Bronchial epithelial cell (primary cell): ENCODE data around the gene ACAA2. TPM values are rescaled to one million over a fixed set of nuclear protein-coding genes. Genes with fewer than 3 reads are reported as not detected.
A peak's percentile ranks its signal among the peaks of the same experiment; 100 is the strongest.

Source experiments
- DNase-seq: peaks from one replicate; pipeline ENCODE4 v3.0.0-alpha.2; 2010; ENCODE audit warnings: low read depth
- FAIRE-seq: peaks from 2 replicates; lab custom pipeline; 2011; peaks lifted over from hg19 to GRCh38; lab: Jason Lieb, UNC
- H3K27me3 ChIP-seq: 2 replicates; pipeline ENCODE4 v1.5.1; 2011; ENCODE audit warnings: low read length; ENCODE audit not compliant: control insufficient read depth, insufficient read depth
- H3K36me3 ChIP-seq: 2 replicates; pipeline ENCODE4 v1.5.1; 2011; ENCODE audit warnings: low read length; ENCODE audit not compliant: control insufficient read depth, insufficient read depth
- H3K4me3 ChIP-seq: 2 replicates; pipeline ENCODE4 v1.5.1; 2011; ENCODE audit warnings: mild to moderate bottlenecking, low read depth, low read length, control low read depth
- CTCF ChIP-seq: IDR thresholded peaks from 2 replicates; pipeline ENCODE4 v1.5.1; 2011; ENCODE audit warnings: mild to moderate bottlenecking, moderate library complexity, low read length, control low read depth, inconsistent platforms; ENCODE audit not compliant: insufficient read depth, severe bottlenecking
- total RNA-seq: library from RNA; depleted of rRNA; stranded (reverse); fragments of >200 nt; gene quantifications from 2 replicates; pipeline ENCODE4 v1.2.1, GENCODE V29; 2014

ACAA2 gene
- total RNA-seq, 1 donor from 2014 or later = 10.3 TPM

GRCh38 chr18:49858309-49859020 lies 45.1 kb upstream of the ACAA2 start:
- DNase-seq (peak; percentile 65), FAIRE-seq (peak; percentile 87)
- Histone ChIP-seq H3K27me3 (no peaks in the 10 kb centered on the region), H3K4me3 (no peak overlapping the region), H3K36me3 (no peaks in the 10 kb centered on the region)
- TF ChIP-seq CTCF = peak; percentile 86

- Histone ChIP-seq H3K27me3 (no peaks in the 10 kb centered on the region), H3K36me3 (peaks cover 1% of the 10 kb centered on the region), H3K4me3 (no peak overlapping the region)
- DNase-seq (no peak), FAIRE-seq (no peak)
- no peak for TF ChIP-seq CTCF
Measured at GRCh38 chr18:49857708-49858107, 44.4 kb upstream of the ACAA2 start.

GRCh38 chr18:49856496-49856895 lies 43.2 kb upstream of the ACAA2 start:
- DNase-seq (no peak), FAIRE-seq (peak; percentile 82)
- Histone ChIP-seq H3K4me3 (no peak overlapping the region), H3K27me3 (no peaks in the 10 kb centered on the region), H3K36me3 (peaks cover 1% of the 10 kb centered on the region)
- no peak for TF ChIP-seq CTCF

- peak; percentile 83 for FAIRE-seq
- DNase-seq = no peak
Measured at GRCh38 chr18:49855711-49856415, 42.5 kb upstream of the ACAA2 start.

GRCh38 chr18:49854681-49855080 lies 41.3 kb upstream of the ACAA2 start:
- no peak for FAIRE-seq
- Histone ChIP-seq H3K4me3 (no peak overlapping the region), H3K27me3 (no peaks in the 10 kb centered on the region), H3K36me3 (peaks cover 1% of the 10 kb centered on the region)
- peak; percentile 63 for DNase-seq
- TF ChIP-seq CTCF = no peak

More at GRCh38 chr18:49855711-49856415, 42.5 kb upstream of the ACAA2 start:
- Histone ChIP-seq H3K27me3 (no peaks in the 10 kb centered on the region), H3K36me3 (peaks cover 1% of the 10 kb centered on the region), H3K4me3 (no peak overlapping the region)
- TF ChIP-seq CTCF = no peak
